Activated T-cell treated with anti-CD3 and anti-CD28 coated beads, Interleukin-2, amount 50 U/mL, for 4 hours (primary cell): Measurements from ENCODE around the gene VSIG2. TPM values are rescaled to one million over a fixed set of nuclear protein-coding genes. Genes with fewer than 3 reads are reported as not detected.
A peak's percentile ranks its signal among the peaks of the same experiment; 100 is the strongest.

Experiments
- ATAC-seq, 2 donors: fragments of 200-7000 bp; cut with Tn5 transposase; one replicate each; pipeline ENCODE4 v1.10.0; 2021
- DNase-seq: peaks from one replicate; pipeline ENCODE4 v3.0.0-alpha.2; 2020
- H3K27me3 Mint-ChIP-seq: one replicate; pipeline ENCODE4 v1.8.0; 2021; ENCODE audit warnings: low read depth, mixed read lengths
- H3K36me3 Mint-ChIP-seq: one replicate; pipeline ENCODE4 v1.8.0; 2022; ENCODE audit warnings: mixed read lengths; ENCODE audit not compliant: insufficient read depth
- H3K4me1 Mint-ChIP-seq: one replicate; pipeline ENCODE4 v1.8.0; 2021; ENCODE audit warnings: low read depth, mixed read lengths
- H3K4me3 Mint-ChIP-seq: one replicate; pipeline ENCODE4 v1.8.0; 2021; ENCODE audit warnings: mild to moderate bottlenecking, moderate library complexity, mixed read lengths
- H3K9me3 Mint-ChIP-seq: one replicate; pipeline ENCODE4 v1.8.0; 2021; ENCODE audit warnings: mixed read lengths
- total RNA-seq, 3 donors: library from RNA; stranded (reverse); gene quantifications; one replicate each; pipeline ENCODE4 v1.2.1, GENCODE V29; 2021

VSIG2 gene
- total RNA-seq, 3 donors from 2014 or later, result not detected

DNA sequence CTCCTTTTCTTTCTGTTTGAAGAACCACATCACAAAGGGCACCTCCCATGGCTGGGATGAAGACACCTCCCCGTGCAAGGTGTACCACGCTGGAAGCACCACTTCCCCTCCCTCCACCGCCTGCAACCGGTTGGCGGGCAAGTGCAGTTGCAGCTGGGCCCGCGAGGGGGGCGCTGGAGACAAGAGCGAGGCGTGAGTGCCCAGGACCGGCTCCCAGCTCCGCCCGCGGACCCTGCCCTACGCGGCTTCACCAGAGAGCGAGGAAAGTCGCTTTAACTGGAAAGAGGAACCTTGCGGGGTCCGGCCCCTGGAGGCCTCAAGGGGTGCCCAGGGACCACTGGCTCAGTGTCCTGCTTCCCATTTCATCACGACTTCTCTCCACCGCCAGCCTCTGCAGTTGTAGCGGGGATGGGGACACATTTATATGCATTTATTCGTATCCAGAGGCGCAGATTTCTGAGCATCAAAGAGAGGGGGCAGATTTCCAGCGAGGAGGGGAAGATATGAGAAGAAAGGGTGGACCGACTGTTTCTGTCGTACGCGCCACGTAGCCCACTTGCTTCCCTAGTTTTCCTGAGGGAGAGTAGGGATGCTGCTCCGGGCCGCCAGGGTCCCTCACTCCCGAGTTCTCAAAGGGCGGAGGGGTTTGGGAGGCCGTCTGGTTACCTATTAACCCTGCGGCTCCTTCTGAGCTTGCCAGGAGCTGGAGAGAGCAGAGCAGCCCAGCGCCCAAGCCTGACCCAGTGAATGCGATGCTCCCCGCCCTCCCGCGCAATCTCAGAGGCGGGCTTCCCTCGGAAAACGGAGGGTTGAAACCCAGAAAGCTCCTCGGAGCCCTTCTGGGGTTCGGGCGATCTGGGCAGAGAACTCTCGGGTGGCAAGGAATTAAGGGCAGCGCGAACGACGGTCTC lies 6.6 kb upstream of the VSIG2 start:
- H3K27me3 Mint-ChIP-seq, result peaks cover 51% of the 10 kb centered on the region

GRCh38 chr11:124757320-124757719 lies 5.3 kb upstream of the VSIG2 start:
- H3K4me3 Mint-ChIP-seq, result no peak overlapping the region

More for the DNA sequence above, 6.6 kb upstream of the VSIG2 start:
- peaks cover 33% of the 10 kb centered on the region for H3K4me1 Mint-ChIP-seq
- H3K36me3 Mint-ChIP-seq, result peaks cover 2% of the 10 kb centered on the region
- ATAC-seq (peak; percentile 60 to 73), DNase-seq (peak; percentile 55)
- H3K4me3 Mint-ChIP-seq, result peak overlapping the region; percentile 31
- H3K9me3 Mint-ChIP-seq, result no peaks in the 10 kb centered on the region

GRCh38 chr11:124756753-124757227 lies 4.7 kb upstream of the VSIG2 start:
- Mint-ChIP-seq H3K4me1 (peaks cover 27% of the 10 kb centered on the region), H3K27me3 (peaks cover 51% of the 10 kb centered on the region)
- no peak for DNase-seq

More at GRCh38 chr11:124757320-124757719, 5.3 kb upstream of the VSIG2 start:
- DNase-seq, result no peak
- Mint-ChIP-seq H3K36me3 (peaks cover 2% of the 10 kb centered on the region), H3K9me3 (no peaks in the 10 kb centered on the region), H3K27me3 (peaks cover 51% of the 10 kb centered on the region), H3K4me1 (peaks cover 27% of the 10 kb centered on the region)
- ATAC-seq, result no peak

GRCh38 chr11:124756033-124756752 lies 4.1 kb upstream of the VSIG2 start:
- Mint-ChIP-seq H3K9me3 (no peaks in the 10 kb centered on the region), H3K27me3 (peaks cover 45% of the 10 kb centered on the region), H3K4me3 (no peak overlapping the region), H3K4me1 (peaks cover 22% of the 10 kb centered on the region), H3K36me3 (peaks cover 2% of the 10 kb centered on the region)
- no peak for DNase-seq
- ATAC-seq, result no peak

More at GRCh38 chr11:124756753-124757227, 4.7 kb upstream of the VSIG2 start:
- H3K4me3 Mint-ChIP-seq, result no peak overlapping the region
- no peaks in the 10 kb centered on the region for H3K9me3 Mint-ChIP-seq
- ATAC-seq, result no peak
- H3K36me3 Mint-ChIP-seq, result peaks cover 2% of the 10 kb centered on the region

- Mint-ChIP-seq H3K27me3 (peaks cover 34% of the 10 kb centered on the region), H3K4me1 (peaks cover 16% of the 10 kb centered on the region), H3K4me3 (no peak overlapping the region), H3K9me3 (no peaks in the 10 kb centered on the region), H3K36me3 (peaks cover 2% of the 10 kb centered on the region)
- no peak for ATAC-seq
- no peak for DNase-seq
Observed at GRCh38 chr11:124754710-124755109, 2.7 kb upstream of the VSIG2 start.

DNA sequence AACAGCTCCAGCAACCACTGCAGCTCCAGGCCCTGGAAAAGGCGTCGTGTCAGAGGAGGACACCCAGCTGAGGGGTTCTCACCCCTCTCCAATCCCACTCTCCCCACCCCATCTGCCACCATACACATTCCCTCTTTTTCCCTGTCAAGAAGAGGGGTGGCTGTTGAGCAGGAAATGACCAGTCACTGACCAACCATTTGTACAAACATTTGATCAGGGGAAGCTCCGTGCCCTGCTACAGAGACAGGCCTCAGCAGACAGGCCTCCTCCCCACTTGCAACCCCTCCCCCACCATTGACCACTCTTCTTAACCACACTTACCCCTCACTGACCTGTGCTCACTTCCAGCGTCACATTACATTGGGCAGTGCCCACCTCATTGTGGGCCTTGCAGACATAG lies 2.3 kb upstream of the VSIG2 start:
- peaks cover 34% of the 10 kb centered on the region for H3K27me3 Mint-ChIP-seq
- peaks cover 14% of the 10 kb centered on the region for H3K4me1 Mint-ChIP-seq
- no peaks in the 10 kb centered on the region for H3K9me3 Mint-ChIP-seq
- H3K36me3 Mint-ChIP-seq, result peaks cover 2% of the 10 kb centered on the region
- no peak for DNase-seq
- H3K4me3 Mint-ChIP-seq, result no peak overlapping the region
- ATAC-seq, result no peak

DNA sequence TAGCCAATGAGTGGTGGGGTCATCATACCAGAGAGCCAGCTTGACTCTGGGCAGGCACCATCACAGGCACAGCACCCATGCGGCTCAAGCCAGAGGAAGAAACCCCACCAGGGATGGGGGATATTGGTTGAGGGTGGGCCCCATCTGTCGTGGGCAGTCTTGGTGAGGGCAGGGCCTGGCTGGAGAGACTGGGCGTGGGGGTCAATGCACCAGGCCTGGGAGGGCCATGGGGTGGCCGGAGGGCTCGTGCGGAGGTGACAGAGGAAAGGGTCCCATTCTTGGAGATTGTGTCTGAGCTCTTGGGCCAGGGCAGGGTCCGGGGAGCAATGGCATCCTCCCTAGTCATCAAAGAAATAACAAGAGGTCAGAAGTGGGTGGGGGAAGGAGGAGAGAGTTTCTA lies 1.6 kb upstream of the VSIG2 start:
- DNase-seq (no peak), ATAC-seq (no peak)
- no peak overlapping the region for H3K4me3 Mint-ChIP-seq
- no peaks in the 10 kb centered on the region for H3K9me3 Mint-ChIP-seq
- H3K27me3 Mint-ChIP-seq, result peaks cover 28% of the 10 kb centered on the region
- peaks cover 2% of the 10 kb centered on the region for H3K36me3 Mint-ChIP-seq
- peaks cover 13% of the 10 kb centered on the region for H3K4me1 Mint-ChIP-seq

- no peak overlapping the region for H3K4me3 Mint-ChIP-seq
- H3K27me3 Mint-ChIP-seq, result peaks cover 24% of the 10 kb centered on the region
- no peak for ATAC-seq
- H3K36me3 Mint-ChIP-seq, result no peaks in the 10 kb centered on the region
- H3K4me1 Mint-ChIP-seq, result peaks cover 11% of the 10 kb centered on the region
- H3K9me3 Mint-ChIP-seq, result no peaks in the 10 kb centered on the region
- DNase-seq, result no peak
Observed at GRCh38 chr11:124753205-124753604, 1.1 kb upstream of the VSIG2 start.

GRCh38 chr11:124752471-124753102 lies 532 bp upstream of the VSIG2 start:
- DNase-seq (no peak), ATAC-seq (no peak)
- H3K27me3 Mint-ChIP-seq, result peaks cover 19% of the 10 kb centered on the region
- no peaks in the 10 kb centered on the region for H3K36me3 Mint-ChIP-seq
- peak overlapping the region; percentile 67 for H3K4me3 Mint-ChIP-seq
- H3K9me3 Mint-ChIP-seq, result no peaks in the 10 kb centered on the region
- H3K4me1 Mint-ChIP-seq, result peaks cover 10% of the 10 kb centered on the region

DNA sequence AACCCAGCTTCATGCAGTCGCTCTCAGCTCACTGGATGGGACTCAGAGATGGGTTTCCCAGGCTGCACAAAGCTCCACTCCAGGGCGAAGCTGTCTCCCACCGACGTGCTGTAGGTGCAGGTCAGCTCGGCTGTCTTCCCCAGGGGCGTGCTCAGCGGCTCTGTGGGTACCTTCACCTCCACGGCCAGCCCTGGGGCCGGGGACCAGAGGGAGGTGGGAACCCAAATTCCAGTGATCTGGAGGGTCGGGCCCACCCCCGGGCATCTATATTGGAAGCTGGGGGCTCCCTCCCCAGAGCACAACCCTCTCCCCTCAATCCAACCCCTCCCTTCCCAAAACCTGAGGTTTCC lies 689 bp downstream of the VSIG2 start:
- Mint-ChIP-seq H3K4me3 (no peak overlapping the region), H3K27me3 (peaks cover 9% of the 10 kb centered on the region), H3K9me3 (no peaks in the 10 kb centered on the region), H3K36me3 (no peaks in the 10 kb centered on the region), H3K4me1 (peaks cover 16% of the 10 kb centered on the region)
- DNase-seq (no peak), ATAC-seq (no peak)

DNA sequence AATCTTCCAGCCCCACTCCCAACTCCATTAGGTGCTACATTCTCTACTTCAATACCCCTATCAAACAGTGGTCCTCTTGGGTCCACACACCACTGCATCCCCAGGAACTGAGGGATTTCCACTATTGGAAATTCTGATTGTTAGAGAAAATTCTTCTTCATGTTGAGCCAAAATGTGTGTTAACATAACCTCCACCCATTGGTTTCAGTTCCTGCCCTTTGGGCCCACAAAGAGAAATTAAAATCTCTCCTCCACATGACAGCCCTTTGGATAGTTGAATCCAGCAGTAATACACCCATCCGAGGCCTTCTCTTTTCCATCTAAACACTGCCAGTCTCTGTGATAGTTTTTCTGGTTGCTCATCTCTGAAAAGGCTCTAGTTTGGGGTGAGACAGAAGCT lies 2.1 kb downstream of the VSIG2 start:
- peaks cover 7% of the 10 kb centered on the region for H3K27me3 Mint-ChIP-seq

GRCh38 chr11:124748481-124749343 lies 3.3 kb downstream of the VSIG2 start:
- ATAC-seq (no peak), DNase-seq (no peak)
- H3K4me3 Mint-ChIP-seq, result peak overlapping the region; percentile 8
- no peaks in the 10 kb centered on the region for H3K36me3 Mint-ChIP-seq
- peaks cover 20% of the 10 kb centered on the region for H3K4me1 Mint-ChIP-seq
- H3K27me3 Mint-ChIP-seq, result peaks cover 5% of the 10 kb centered on the region
- no peaks in the 10 kb centered on the region for H3K9me3 Mint-ChIP-seq

More for the DNA sequence above, 2.1 kb downstream of the VSIG2 start:
- Mint-ChIP-seq H3K4me3 (no peak overlapping the region), H3K36me3 (no peaks in the 10 kb centered on the region), H3K4me1 (peaks cover 20% of the 10 kb centered on the region), H3K9me3 (no peaks in the 10 kb centered on the region)
- no peak for ATAC-seq
- no peak for DNase-seq

GRCh38 chr11:124748100-124748418 lies 4.0 kb downstream of the VSIG2 start:
- Mint-ChIP-seq H3K27me3 (peaks cover 5% of the 10 kb centered on the region), H3K4me3 (peak overlapping the region; percentile 37), H3K4me1 (peaks cover 20% of the 10 kb centered on the region), H3K9me3 (no peaks in the 10 kb centered on the region), H3K36me3 (no peaks in the 10 kb centered on the region)
- ATAC-seq, result no peak
- no peak for DNase-seq
